Stimulated activated CD8-positive, alpha-beta memory T cell treated with anti-CD3 and anti-CD28 coated beads, Interleukin-15, amount 100 ng/mL, for 1 hour (primary cell): ENCODE measurements around the gene CRYGN.

Experiments
- DNase-seq: peaks from one replicate; pipeline ENCODE4 v3.0.0-alpha.2; 2020; ENCODE audit warnings: low read depth

Gene CRYGN

GRCh38 chr7:151379534-151380198 lies 60.3 kb downstream of the CRYGN start:
- DNase-seq = no peak

GRCh38 chr7:151379193-151379520 lies 60.8 kb downstream of the CRYGN start:
- no peak for DNase-seq
